PFSK-1 (cell line): ENCODE measurements around the gene AMHR2.

Source experiments
- FOXP2 ChIP-seq: optimal IDR thresholded peaks from 2 replicates; pipeline ENCODE3; 2011; ENCODE audit warnings: borderline replicate concordance, control low read depth, inconsistent platforms; ENCODE audit not compliant: insufficient read depth; ENCODE audit errors: extremely low read length, extremely low read depth
- POLR2AphosphoS5 ChIP-seq: IDR thresholded peaks from 2 replicates; pipeline ENCODE4 v1.6.1; 2012; ENCODE audit warnings: low read depth, mild to moderate bottlenecking, control low read depth, low read length, moderate library complexity
- SIN3A ChIP-seq: IDR thresholded peaks from 2 replicates; pipeline ENCODE4 v1.6.1; 2012; ENCODE audit warnings: mild to moderate bottlenecking, low read length, moderate library complexity, borderline replicate concordance; ENCODE audit not compliant: insufficient read depth

- TF ChIP-seq POLR2AphosphoS5, result no peak
- TF ChIP-seq SIN3A, result no peak
- TF ChIP-seq FOXP2, result no peak
These were observed 43.4 kb downstream of the AMHR2 start for GRCh38 chr12:53467082-53467481.
